HK-2 (cell line): ENCODE data around the gene KRTAP5-4.
"Not testable (repeated sequence)": the region's sequence is repeated elsewhere in the genome, so short reads cannot be mapped to it uniquely, and the experiment has no call there.

Experiments
- DNase-seq: peaks from one replicate; pipeline ENCODE4 v3.0.0-alpha.2; 2018; ENCODE audit not compliant: unreplicated experiment

Gene KRTAP5-4

GRCh38 chr11:1652771-1653540 lies 31.0 kb upstream of the KRTAP5-4 start:
- peak; percentile 61 for DNase-seq

- no peak for DNase-seq
Observed at GRCh38 chr11:1652442-1652770, 30.5 kb upstream of the KRTAP5-4 start.

GRCh38 chr11:1652026-1652425 lies 30.1 kb upstream of the KRTAP5-4 start:
- no peak for DNase-seq

- no peak for DNase-seq
Observed at GRCh38 chr11:1651411-1651980, 29.6 kb upstream of the KRTAP5-4 start.

- no peak for DNase-seq
Observed at GRCh38 chr11:1650918-1651262, 29.0 kb upstream of the KRTAP5-4 start.

- no peak for DNase-seq
Observed at GRCh38 chr11:1650034-1650917, 28.3 kb upstream of the KRTAP5-4 start.

GRCh38 chr11:1648653-1649420 lies 26.9 kb upstream of the KRTAP5-4 start:
- DNase-seq: no peak

- DNase-seq: no peak
Observed at GRCh38 chr11:1647901-1648652, 26.1 kb upstream of the KRTAP5-4 start.

- not testable (repeated sequence) for DNase-seq
Observed at GRCh38 chr11:1646540-1646939, 24.6 kb upstream of the KRTAP5-4 start.

- no peak for DNase-seq
Observed at GRCh38 chr11:1645357-1645821, 23.5 kb upstream of the KRTAP5-4 start.

- DNase-seq: no peak
Observed at GRCh38 chr11:1644601-1645356, 22.8 kb upstream of the KRTAP5-4 start.

GRCh38 chr11:1643146-1643690 lies 21.3 kb upstream of the KRTAP5-4 start:
- no peak for DNase-seq

GRCh38 chr11:1642288-1643145 lies 20.6 kb upstream of the KRTAP5-4 start:
- DNase-seq: no peak

- DNase-seq: no peak
Observed at GRCh38 chr11:1641096-1641495, 19.2 kb upstream of the KRTAP5-4 start.

- DNase-seq: peak; percentile 19
Observed at GRCh38 chr11:1640076-1640946, 18.4 kb upstream of the KRTAP5-4 start.

- no peak for DNase-seq
Observed at GRCh38 chr11:1639666-1640065, 17.7 kb upstream of the KRTAP5-4 start.

- no peak for DNase-seq
Observed at GRCh38 chr11:1639102-1639620, 17.2 kb upstream of the KRTAP5-4 start.

- DNase-seq: no peak
Observed at GRCh38 chr11:1638344-1638743, 16.4 kb upstream of the KRTAP5-4 start.
